ENCODE data around the gene DNAH11. TPM values are rescaled to one million over a fixed set of nuclear protein-coding genes. Genes with fewer than 3 reads are reported as not detected.
"Not testable (repeated sequence)": the region's sequence is repeated elsewhere in the genome, so short reads cannot be mapped to it uniquely, and the experiment has no call there.

The DNAH11 gene
- total RNA-seq, 2 donors from 2014 or later: 1.6 to 13.3 TPM

GRCh38 chr7:21730399-21730798 is 187.6 kb downstream of the DNAH11 start:
- H3K4me1 ChIP-seq (replicated peaks): no peaks in the 10 kb centered on the region
- DNase-seq (ENCODE audit: low spot score): no peak
- H3K4me3 ChIP-seq: no peak overlapping the region
- no peaks in the 10 kb centered on the region for H3K36me3 ChIP-seq
- intact Hi-C loops (cut with DNase I): no loop called here
- H3K27ac ChIP-seq: no peak overlapping the region
- WGBS: 99% methylated on average over 2 of the region's 2 CpGs
- H3K27me3 ChIP-seq (replicated peaks; ENCODE audit: insufficient read depth): no peaks in the 10 kb centered on the region
- TF ChIP-seq, protein P1, sequence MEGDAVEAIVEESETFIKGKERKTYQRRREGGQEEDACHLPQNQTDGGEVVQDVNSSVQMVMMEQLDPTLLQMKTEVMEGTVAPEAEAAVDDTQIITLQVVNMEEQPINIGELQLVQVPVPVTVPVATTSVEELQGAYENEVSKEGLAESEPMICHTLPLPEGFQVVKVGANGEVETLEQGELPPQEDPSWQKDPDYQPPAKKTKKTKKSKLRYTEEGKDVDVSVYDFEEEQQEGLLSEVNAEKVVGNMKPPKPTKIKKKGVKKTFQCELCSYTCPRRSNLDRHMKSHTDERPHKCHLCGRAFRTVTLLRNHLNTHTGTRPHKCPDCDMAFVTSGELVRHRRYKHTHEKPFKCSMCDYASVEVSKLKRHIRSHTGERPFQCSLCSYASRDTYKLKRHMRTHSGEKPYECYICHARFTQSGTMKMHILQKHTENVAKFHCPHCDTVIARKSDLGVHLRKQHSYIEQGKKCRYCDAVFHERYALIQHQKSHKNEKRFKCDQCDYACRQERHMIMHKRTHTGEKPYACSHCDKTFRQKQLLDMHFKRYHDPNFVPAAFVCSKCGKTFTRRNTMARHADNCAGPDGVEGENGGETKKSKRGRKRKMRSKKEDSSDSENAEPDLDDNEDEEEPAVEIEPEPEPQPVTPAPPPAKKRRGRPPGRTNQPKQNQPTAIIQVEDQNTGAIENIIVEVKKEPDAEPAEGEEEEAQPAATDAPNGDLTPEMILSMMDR (IDR thresholded peaks at IDR 0.05): no peak
- H3K9me3 ChIP-seq: no peaks in the 10 kb centered on the region

- H3K9me3 ChIP-seq: no peaks in the 10 kb centered on the region
- 93% methylated on average over 3 of the region's 3 CpGs for WGBS
- H3K4me1 ChIP-seq (replicated peaks): no peaks in the 10 kb centered on the region
- no peaks in the 10 kb centered on the region for H3K36me3 ChIP-seq
- no peaks in the 10 kb centered on the region for H3K27me3 ChIP-seq (replicated peaks; ENCODE audit: insufficient read depth)
- intact Hi-C loops (cut with DNase I): no loop called here
- no peak for DNase-seq (ENCODE audit: low spot score)
- H3K4me3 ChIP-seq: no peak overlapping the region
- no peak overlapping the region for H3K27ac ChIP-seq
- TF ChIP-seq POLR2AphosphoS5 (IDR thresholded peaks at IDR 0.05) (no peak), POLR2A (IDR thresholded peaks at IDR 0.05) (no peak)
- TF ChIP-seq, protein P1 (IDR thresholded peaks at IDR 0.05): no peak
These were observed 189.1 kb downstream of the DNAH11 start for GRCh38 chr7:21731977-21732376.

- H3K27ac ChIP-seq; H3K9me3 ChIP-seq; H3K4me1 ChIP-seq (replicated peaks); H3K36me3 ChIP-seq; DNase-seq (ENCODE audit: low spot score); intact Hi-C loops (cut with DNase I); H3K27me3 ChIP-seq (replicated peaks; ENCODE audit: insufficient read depth); H3K4me3 ChIP-seq: not testable (repeated sequence)
- WGBS: 87% methylated on average over 6 of the region's 6 CpGs
These were observed 190.1 kb downstream of the DNAH11 start for GRCh38 chr7:21732956-21733355.

- TF ChIP-seq, protein P1 (IDR thresholded peaks at IDR 0.05): no peak
- TF ChIP-seq POLR2A (IDR thresholded peaks at IDR 0.05) (no peak), POLR2AphosphoS5 (IDR thresholded peaks at IDR 0.05) (no peak)
- H3K4me3 ChIP-seq: no peak overlapping the region
- no peak for DNase-seq (ENCODE audit: low spot score)
- H3K9me3 ChIP-seq: no peaks in the 10 kb centered on the region
- WGBS: 76% methylated on average over 5 of the region's 5 CpGs
- H3K27me3 ChIP-seq (replicated peaks; ENCODE audit: insufficient read depth): no peaks in the 10 kb centered on the region
- H3K27ac ChIP-seq: no peak overlapping the region
- H3K4me1 ChIP-seq (replicated peaks): no peaks in the 10 kb centered on the region
- intact Hi-C loops (cut with DNase I): no loop called here
- no peaks in the 10 kb centered on the region for H3K36me3 ChIP-seq
These were observed 191.0 kb downstream of the DNAH11 start for GRCh38 chr7:21733837-21734236.

GRCh38 chr7:21743493-21743892 is 200.7 kb downstream of the DNAH11 start:
- H3K9me3 ChIP-seq: no peaks in the 10 kb centered on the region
- intact Hi-C loops (cut with DNase I): no loop called here
- WGBS: 59% methylated on average over 6 of the region's 6 CpGs
- H3K36me3 ChIP-seq: no peaks in the 10 kb centered on the region
- no peak overlapping the region for H3K27ac ChIP-seq
- H3K27me3 ChIP-seq (replicated peaks; ENCODE audit: insufficient read depth): no peaks in the 10 kb centered on the region
- no peak for DNase-seq (ENCODE audit: low spot score)
- no peaks in the 10 kb centered on the region for H3K4me1 ChIP-seq (replicated peaks)
- TF ChIP-seq POLR2A (IDR thresholded peaks at IDR 0.05): no peak
- no peak for TF ChIP-seq POLR2AphosphoS5 (IDR thresholded peaks at IDR 0.05)
- TF ChIP-seq, protein P1 (IDR thresholded peaks at IDR 0.05): no peak
- H3K4me3 ChIP-seq: no peak overlapping the region

Data from prostate gland (tissue), 2 donors.